Measurements from ENCODE around the gene RADIL.

RADIL gene

GRCh38 chr7:4790516-4790991 is 93.0 kb downstream of the RADIL start:
- Mint-ChIP-seq H3K27ac (no peak overlapping the region), H3K9me3 (no peaks in the 10 kb centered on the region), H3K4me1 (peaks cover 13% of the 10 kb centered on the region), H3K36me3 (peaks cover 49% of the 10 kb centered on the region), H3K4me3 (no peak overlapping the region)
- DNase-seq (ENCODE audit: low spot score in 2 of 2) (no peak), ATAC-seq (no peak)

- no peaks in the 10 kb centered on the region for H3K9me3 Mint-ChIP-seq
- H3K4me1 Mint-ChIP-seq: peaks cover 13% of the 10 kb centered on the region
- ATAC-seq: no peak
- H3K4me3 Mint-ChIP-seq: no peak overlapping the region
- H3K27ac Mint-ChIP-seq: no peak overlapping the region
- H3K36me3 Mint-ChIP-seq: peaks cover 53% of the 10 kb centered on the region
- no peak for DNase-seq (ENCODE audit: low spot score in 2 of 2)
These were observed 93.4 kb downstream of the RADIL start for GRCh38 chr7:4790078-4790465.

- Mint-ChIP-seq H3K27ac (no peak overlapping the region), H3K36me3 (peaks cover 60% of the 10 kb centered on the region), H3K4me1 (peaks cover 13% of the 10 kb centered on the region), H3K4me3 (no peak overlapping the region), H3K9me3 (no peaks in the 10 kb centered on the region)
- ATAC-seq (no peak), DNase-seq (ENCODE audit: low spot score in 2 of 2) (no peak)
These were observed 94.1 kb downstream of the RADIL start for GRCh38 chr7:4789194-4790077.

GRCh38 chr7:4788627-4789189 is 94.8 kb downstream of the RADIL start:
- no peak for DNase-seq (ENCODE audit: low spot score in 2 of 2)
- H3K36me3 Mint-ChIP-seq: peaks cover 64% of the 10 kb centered on the region
- peaks cover 13% of the 10 kb centered on the region for H3K4me1 Mint-ChIP-seq
- no peaks in the 10 kb centered on the region for H3K9me3 Mint-ChIP-seq
- no peak overlapping the region for H3K4me3 Mint-ChIP-seq
- ATAC-seq: no peak
- no peak overlapping the region for H3K27ac Mint-ChIP-seq

GRCh38 chr7:4787947-4788626 is 95.4 kb downstream of the RADIL start:
- H3K36me3 Mint-ChIP-seq: peaks cover 66% of the 10 kb centered on the region
- peaks cover 13% of the 10 kb centered on the region for H3K4me1 Mint-ChIP-seq
- no peak for ATAC-seq
- H3K9me3 Mint-ChIP-seq: no peaks in the 10 kb centered on the region
- no peak for DNase-seq (ENCODE audit: low spot score in 2 of 2)
- no peak overlapping the region for H3K27ac Mint-ChIP-seq
- no peak overlapping the region for H3K4me3 Mint-ChIP-seq

- no peak for ATAC-seq
- no peak overlapping the region for H3K4me3 Mint-ChIP-seq
These were observed 96.0 kb downstream of the RADIL start for GRCh38 chr7:4787541-4787940.

GRCh38 chr7:4786015-4786414 is 97.5 kb downstream of the RADIL start:
- no peak for DNase-seq (ENCODE audit: low spot score in 2 of 2)
- no peak for ATAC-seq
- no peak overlapping the region for H3K27ac Mint-ChIP-seq
- peaks cover 86% of the 10 kb centered on the region for H3K36me3 Mint-ChIP-seq
- peaks cover 5% of the 10 kb centered on the region for H3K4me1 Mint-ChIP-seq
- no peak overlapping the region for H3K4me3 Mint-ChIP-seq
- H3K9me3 Mint-ChIP-seq: no peaks in the 10 kb centered on the region

More at GRCh38 chr7:4787541-4787940, 96.0 kb downstream of the RADIL start:
- Mint-ChIP-seq H3K4me1 (peaks cover 13% of the 10 kb centered on the region), H3K36me3 (peaks cover 71% of the 10 kb centered on the region), H3K9me3 (no peaks in the 10 kb centered on the region), H3K27ac (no peak overlapping the region)
- DNase-seq (ENCODE audit: low spot score in 2 of 2): no peak

GRCh38 chr7:4785371-4785770 is 98.1 kb downstream of the RADIL start:
- Mint-ChIP-seq H3K4me1 (peaks cover 5% of the 10 kb centered on the region), H3K9me3 (no peaks in the 10 kb centered on the region), H3K36me3 (peaks cover 87% of the 10 kb centered on the region), H3K27ac (no peak overlapping the region), H3K4me3 (no peak overlapping the region)
- DNase-seq (ENCODE audit: low spot score in 2 of 2): no peak
- ATAC-seq: no peak

- peaks cover under 1% of the 10 kb centered on the region for H3K4me1 Mint-ChIP-seq
- H3K36me3 Mint-ChIP-seq: peaks cover 87% of the 10 kb centered on the region
- no peak for ATAC-seq
These were observed 98.7 kb downstream of the RADIL start for GRCh38 chr7:4784799-4785198.

GRCh38 chr7:4783762-4784351 is 99.7 kb downstream of the RADIL start:
- H3K27ac Mint-ChIP-seq: no peak overlapping the region
- H3K4me1 Mint-ChIP-seq: no peaks in the 10 kb centered on the region
- H3K36me3 Mint-ChIP-seq: peaks cover 85% of the 10 kb centered on the region
- no peak overlapping the region for H3K4me3 Mint-ChIP-seq
- no peak for ATAC-seq
- no peak for DNase-seq (ENCODE audit: low spot score in 2 of 2)
- no peaks in the 10 kb centered on the region for H3K9me3 Mint-ChIP-seq

More at GRCh38 chr7:4784799-4785198, 98.7 kb downstream of the RADIL start:
- H3K4me3 Mint-ChIP-seq: no peak overlapping the region
- no peak for DNase-seq (ENCODE audit: low spot score in 2 of 2)
- no peaks in the 10 kb centered on the region for H3K9me3 Mint-ChIP-seq
- no peak overlapping the region for H3K27ac Mint-ChIP-seq

GRCh38 chr7:4783292-4783652 is 100.2 kb downstream of the RADIL start:
- DNase-seq (ENCODE audit: low spot score in 2 of 2) (no peak), ATAC-seq (no peak)
- no peak overlapping the region for H3K4me3 Mint-ChIP-seq
- no peak overlapping the region for H3K27ac Mint-ChIP-seq
- peaks cover 82% of the 10 kb centered on the region for H3K36me3 Mint-ChIP-seq
- H3K9me3 Mint-ChIP-seq: no peaks in the 10 kb centered on the region
- H3K4me1 Mint-ChIP-seq: peaks cover 3% of the 10 kb centered on the region

GRCh38 chr7:4782333-4783291 is 100.9 kb downstream of the RADIL start:
- Mint-ChIP-seq H3K4me1 (peaks cover 10% of the 10 kb centered on the region), H3K27ac (no peak overlapping the region), H3K9me3 (no peaks in the 10 kb centered on the region), H3K4me3 (no peak overlapping the region), H3K36me3 (peaks cover 80% of the 10 kb centered on the region)
- no peak for ATAC-seq
- DNase-seq (ENCODE audit: low spot score in 2 of 2): no peak

GRCh38 chr7:4781366-4782069 is 102.0 kb downstream of the RADIL start:
- Mint-ChIP-seq H3K36me3 (peaks cover 73% of the 10 kb centered on the region), H3K27ac (no peak overlapping the region), H3K4me3 (no peak overlapping the region), H3K9me3 (no peaks in the 10 kb centered on the region), H3K4me1 (peaks cover 17% of the 10 kb centered on the region)
- no peak for ATAC-seq
- DNase-seq (ENCODE audit: low spot score in 2 of 2): no peak

GRCh38 chr7:4779118-4779517 is 104.4 kb downstream of the RADIL start:
- Mint-ChIP-seq H3K9me3 (no peaks in the 10 kb centered on the region), H3K36me3 (peaks cover 63% of the 10 kb centered on the region), H3K4me3 (no peak overlapping the region), H3K4me1 (peaks cover 35% of the 10 kb centered on the region), H3K27ac (no peak overlapping the region)
- ATAC-seq (no peak), DNase-seq (ENCODE audit: low spot score in 2 of 2) (no peak)
